ENCODE measurements around the gene CCDC182.

The CCDC182 gene

GRCh38 chr17:57697891-57698711 lies 47.0 kb downstream of the CCDC182 start:
- no peak for DNase-seq (ENCODE audit: low spot score)

DNA sequence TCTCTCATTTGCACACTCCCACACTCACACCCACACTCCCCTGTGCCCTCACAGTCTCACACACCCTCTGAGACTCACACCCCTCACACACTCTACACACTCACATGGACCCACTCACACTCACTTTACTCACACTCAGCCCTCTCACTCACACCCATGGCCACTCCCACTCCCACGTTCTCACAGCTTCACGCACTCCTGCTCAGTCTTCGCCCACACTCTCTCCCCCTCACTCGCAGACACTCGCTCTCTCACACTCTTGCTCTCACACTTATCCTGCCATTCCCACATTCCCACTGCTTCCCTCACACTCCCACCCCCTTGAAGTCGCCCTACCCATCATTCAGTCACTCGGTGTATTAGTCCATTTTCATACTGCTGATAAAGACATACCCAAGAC lies 47.9 kb downstream of the CCDC182 start:
- DNase-seq (ENCODE audit: low spot score): no peak

GRCh38 chr17:57696050-57696449 lies 49.0 kb downstream of the CCDC182 start:
- DNase-seq (ENCODE audit: low spot score): no peak

All from LoVo (cell line).